Breast epithelium (tissue), 3 donors: ENCODE data around the gene WIPI1.
A peak's percentile ranks its signal among the peaks of the same experiment; 100 is the strongest.

Experiments
- POLR2A ChIP-seq: fragments of 450-650 bp; IDR thresholded peaks from one replicate; pipeline ENCODE4 v1.6.1; 2016; ENCODE audit warnings: antibody characterized with exemption, mild to moderate bottlenecking, moderate library complexity
- POLR2AphosphoS5 ChIP-seq, 3 donors: sonication (generic); formaldehyde crosslinking; IDR thresholded peaks; one replicate each; pipeline ENCODE4 v1.6.1; 2017; ENCODE audit warnings: antibody characterized with exemption in 3 of 3
- TF ChIP-seq, protein P1 (sequence below), 3 donors: fragments of 450-650 bp; IDR thresholded peaks; one replicate each; pipeline ENCODE4 v1.5.1; 2016 to 2017; ENCODE audit warnings: antibody characterized with exemption in 3 of 3, mild to moderate bottlenecking in 3 of 3, moderate library complexity in 3 of 3

DNA sequence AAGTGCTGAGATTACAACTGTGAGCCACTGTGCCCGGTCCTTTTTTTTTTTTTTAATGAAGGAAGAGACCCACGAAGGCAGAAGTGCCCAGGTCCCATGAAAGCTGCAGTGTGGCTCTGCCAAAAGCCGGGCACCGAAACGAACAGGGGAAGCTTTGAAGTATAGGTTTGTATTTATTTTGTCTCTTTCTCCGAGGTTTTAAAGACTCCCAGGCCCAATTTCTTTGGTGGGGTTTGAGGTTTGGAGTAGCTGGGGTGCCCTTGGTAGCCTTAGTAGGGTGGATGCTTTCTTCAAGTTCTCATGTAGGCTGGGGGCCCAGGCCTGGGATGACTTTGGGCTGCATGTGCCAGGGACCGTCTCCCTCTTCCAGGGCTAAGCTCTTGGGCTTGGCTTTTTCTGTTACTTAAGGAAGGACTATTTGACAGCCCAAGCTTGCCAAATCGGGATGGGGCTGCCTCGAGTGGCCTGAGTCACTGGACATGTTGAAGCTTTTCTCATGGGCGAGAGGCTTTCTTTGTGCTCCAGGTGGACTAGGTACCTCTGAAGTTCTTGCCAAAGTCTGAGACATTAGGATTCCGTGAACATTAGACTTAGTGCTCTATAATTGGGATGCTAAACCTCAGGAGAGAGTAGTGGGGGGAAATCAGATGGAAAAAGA lies 66.3 kb downstream of the WIPI1 start:
- TF ChIP-seq, protein P1, sequence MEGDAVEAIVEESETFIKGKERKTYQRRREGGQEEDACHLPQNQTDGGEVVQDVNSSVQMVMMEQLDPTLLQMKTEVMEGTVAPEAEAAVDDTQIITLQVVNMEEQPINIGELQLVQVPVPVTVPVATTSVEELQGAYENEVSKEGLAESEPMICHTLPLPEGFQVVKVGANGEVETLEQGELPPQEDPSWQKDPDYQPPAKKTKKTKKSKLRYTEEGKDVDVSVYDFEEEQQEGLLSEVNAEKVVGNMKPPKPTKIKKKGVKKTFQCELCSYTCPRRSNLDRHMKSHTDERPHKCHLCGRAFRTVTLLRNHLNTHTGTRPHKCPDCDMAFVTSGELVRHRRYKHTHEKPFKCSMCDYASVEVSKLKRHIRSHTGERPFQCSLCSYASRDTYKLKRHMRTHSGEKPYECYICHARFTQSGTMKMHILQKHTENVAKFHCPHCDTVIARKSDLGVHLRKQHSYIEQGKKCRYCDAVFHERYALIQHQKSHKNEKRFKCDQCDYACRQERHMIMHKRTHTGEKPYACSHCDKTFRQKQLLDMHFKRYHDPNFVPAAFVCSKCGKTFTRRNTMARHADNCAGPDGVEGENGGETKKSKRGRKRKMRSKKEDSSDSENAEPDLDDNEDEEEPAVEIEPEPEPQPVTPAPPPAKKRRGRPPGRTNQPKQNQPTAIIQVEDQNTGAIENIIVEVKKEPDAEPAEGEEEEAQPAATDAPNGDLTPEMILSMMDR (IDR thresholded peaks at IDR 0.05) = no peak
- peak in 1 of 3 donors; percentile 57 for TF ChIP-seq POLR2AphosphoS5 (IDR thresholded peaks at IDR 0.05)
- no peak for TF ChIP-seq POLR2A
